ENCODE results near the gene AGPAT1. TPM values are rescaled to one million over a fixed set of nuclear protein-coding genes. Genes with fewer than 3 reads are reported as not detected.
A peak's percentile ranks its signal among the peaks of the same experiment; 100 is the strongest.

The AGPAT1 gene
- total and polyA plus RNA-seq, 2 of the 8 experiments (the other 6 are each of a cell fraction or from before 2014, with no cell fraction given) = 96.0 to 222 TPM

- TF ChIP-seq KDM1A (IDR thresholded peaks at IDR 0.05; ENCODE audit: borderline replicate concordance, low read length) = no peak
- no peak for TF ChIP-seq KDM5A (IDR thresholded peaks at IDR 0.05; ENCODE audit: low read length)
- TF ChIP-seq CHD2 (IDR thresholded peaks at IDR 0.05; ENCODE audit: low read length) = no peak
- no peak for TF ChIP-seq USF2 (IDR thresholded peaks at IDR 0.05; ENCODE audit: low read length)
- no peak for TF ChIP-seq SP2 (IDR thresholded peaks at IDR 0.05; ENCODE audit: low read length)
- TF ChIP-seq CHD7 (IDR thresholded peaks at IDR 0.05; ENCODE audit: insufficient replicate concordance, low read length) = no peak
- no peak for TF ChIP-seq EGR1 (IDR thresholded peaks at IDR 0.05; ENCODE audit: borderline replicate concordance, low read depth, low read length)
- no peak for TF ChIP-seq FOSL1 (IDR thresholded peaks at IDR 0.05; ENCODE audit: insufficient read depth, low read depth, low read length)
- no peak for TF ChIP-seq POLR2A (IDR thresholded peaks at IDR 0.05; ENCODE audit: control extremely low read depth in 1 of 2, low read depth in 2 of 2, low read length in 2 of 2)
- peak in 1 of 2 experiments; percentile 24; a peak in 1 of 4 replicates for TF ChIP-seq HDAC2 (IDR thresholded peaks at IDR 0.05; ENCODE audit: borderline replicate concordance in 1 of 2, low read depth in 2 of 2, low read length in 2 of 2)
Measured at GRCh38 chr6:32154514-32155161, 21.2 kb downstream of the AGPAT1 start (continued).
